ENCODE results near the gene SMYD3. TPM values are rescaled to one million over a fixed set of nuclear protein-coding genes. Genes with fewer than 3 reads are reported as not detected.

The SMYD3 gene
- total and polyA plus RNA-seq, 2 of the 13 experiments (the other 11 are each of a cell fraction or from before 2014, with no cell fraction given), result 27.7 to 35.8 TPM

DNA sequence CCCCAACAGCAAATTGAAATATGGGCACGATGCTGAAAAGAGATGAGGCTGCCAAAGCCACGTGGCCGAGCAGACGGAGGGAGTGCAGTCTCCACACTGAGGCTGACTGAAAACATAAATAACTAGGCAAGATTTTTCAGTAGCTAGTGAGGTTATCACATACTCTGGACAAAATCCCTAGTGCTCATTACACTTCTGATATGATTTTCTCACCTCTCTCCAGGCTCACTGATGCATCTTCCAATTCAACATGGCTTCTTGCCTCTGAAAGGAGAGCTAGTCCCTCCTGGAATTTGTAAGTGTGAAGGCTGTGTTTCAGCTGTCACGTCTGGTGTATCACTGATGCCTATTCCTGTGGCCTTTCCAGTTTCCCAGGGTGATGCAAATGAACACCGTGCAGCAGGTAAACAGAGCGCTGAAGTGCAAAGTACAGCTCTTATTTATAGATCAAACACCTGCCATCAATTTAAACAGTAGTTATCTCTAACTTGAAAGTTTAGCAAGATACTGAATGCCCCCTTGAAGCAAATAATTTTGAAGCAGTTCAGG, 696.2 kb downstream of the SMYD3 start (continued):
- TF ChIP-seq, protein P1, sequence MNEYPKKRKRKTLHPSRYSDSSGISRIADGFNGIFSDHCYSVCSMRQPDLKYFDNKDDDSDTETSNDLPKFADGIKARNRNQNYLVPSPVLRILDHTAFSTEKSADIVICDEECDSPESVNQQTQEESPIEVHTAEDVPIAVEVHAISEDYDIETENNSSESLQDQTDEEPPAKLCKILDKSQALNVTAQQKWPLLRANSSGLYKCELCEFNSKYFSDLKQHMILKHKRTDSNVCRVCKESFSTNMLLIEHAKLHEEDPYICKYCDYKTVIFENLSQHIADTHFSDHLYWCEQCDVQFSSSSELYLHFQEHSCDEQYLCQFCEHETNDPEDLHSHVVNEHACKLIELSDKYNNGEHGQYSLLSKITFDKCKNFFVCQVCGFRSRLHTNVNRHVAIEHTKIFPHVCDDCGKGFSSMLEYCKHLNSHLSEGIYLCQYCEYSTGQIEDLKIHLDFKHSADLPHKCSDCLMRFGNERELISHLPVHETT (CRISPR knock-in tag; conservative IDR thresholded peaks at IDR 0.05), result no peak
- TF ChIP-seq MXI1 (IDR thresholded peaks at IDR 0.05; ENCODE audit: borderline replicate concordance, low read depth, low read length), result peak; percentile 15; the same call in 1 of the 3 replicates
- no peak for TF ChIP-seq ZBTB43 (CRISPR knock-in tag; conservative IDR thresholded peaks at IDR 0.05)
- no peak for TF ChIP-seq ZNF747 (CRISPR knock-in tag; IDR thresholded peaks at IDR 0.05; ENCODE audit: borderline replicate concordance)
- TF ChIP-seq TBX2 (CRISPR knock-in tag; IDR thresholded peaks at IDR 0.05; ENCODE audit: borderline replicate concordance), result peak; percentile 97
- TF ChIP-seq NFYB (CRISPR knock-in tag; IDR thresholded peaks at IDR 0.05), result no peak
- no peak for TF ChIP-seq ZNF724P (CRISPR knock-in tag; IDR thresholded peaks at IDR 0.05; ENCODE audit: borderline replicate concordance)
- peak; percentile 79 for TF ChIP-seq MIXL1 (CRISPR knock-in tag; IDR thresholded peaks at IDR 0.05)
- peak; percentile 57 for TF ChIP-seq FOSL2 (CRISPR knock-in tag; IDR thresholded peaks at IDR 0.05)
- peak; percentile 80; the same call in 1 of the 2 replicates for TF ChIP-seq NCOR1 (IDR thresholded peaks at IDR 0.05; ENCODE audit: borderline replicate concordance, low read length)
- TF ChIP-seq ZNF329 (CRISPR knock-in tag; IDR thresholded peaks at IDR 0.05; ENCODE audit: low read depth), result no peak
- no peak for TF ChIP-seq CCAR2 (optimal IDR thresholded peaks at IDR 0.05; ENCODE audit: low read depth, low read length)
- no peak for TF ChIP-seq ZNF572 (CRISPR knock-in tag; IDR thresholded peaks at IDR 0.05)
- TF ChIP-seq, protein P2, sequence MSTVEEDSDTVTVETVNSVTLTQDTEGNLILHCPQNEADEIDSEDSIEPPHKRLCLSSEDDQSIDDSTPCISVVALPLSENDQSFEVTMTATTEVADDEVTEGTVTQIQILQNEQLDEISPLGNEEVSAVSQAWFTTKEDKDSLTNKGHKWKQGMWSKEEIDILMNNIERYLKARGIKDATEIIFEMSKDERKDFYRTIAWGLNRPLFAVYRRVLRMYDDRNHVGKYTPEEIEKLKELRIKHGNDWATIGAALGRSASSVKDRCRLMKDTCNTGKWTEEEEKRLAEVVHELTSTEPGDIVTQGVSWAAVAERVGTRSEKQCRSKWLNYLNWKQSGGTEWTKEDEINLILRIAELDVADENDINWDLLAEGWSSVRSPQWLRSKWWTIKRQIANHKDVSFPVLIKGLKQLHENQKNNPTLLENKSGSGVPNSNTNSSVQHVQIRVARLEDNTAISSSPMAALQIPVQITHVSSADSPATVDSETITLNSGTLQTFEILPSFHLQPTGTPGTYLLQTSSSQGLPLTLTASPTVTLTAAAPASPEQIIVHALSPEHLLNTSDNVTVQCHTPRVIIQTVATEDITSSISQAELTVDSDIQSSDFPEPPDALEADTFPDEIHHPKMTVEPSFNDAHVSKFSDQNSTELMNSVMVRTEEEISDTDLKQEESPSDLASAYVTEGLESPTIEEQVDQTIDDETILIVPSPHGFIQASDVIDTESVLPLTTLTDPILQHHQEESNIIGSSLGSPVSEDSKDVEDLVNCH (CRISPR knock-in tag; IDR thresholded peaks at IDR 0.05), result no peak
- TF ChIP-seq KAT7 (CRISPR knock-in tag; IDR thresholded peaks at IDR 0.05; ENCODE audit: borderline replicate concordance), result 0 out of 2 replicates have a peak, but pooled peaks have one; percentile 33
- no peak for TF ChIP-seq SSRP1 (CRISPR knock-in tag; IDR thresholded peaks at IDR 0.05)
- peak; percentile 96 for TF ChIP-seq HNF4A (CRISPR knock-in tag; IDR thresholded peaks at IDR 0.05)
- TF ChIP-seq POLR2A (IDR thresholded peaks at IDR 0.05; ENCODE audit: insufficient read depth in 1 of 2, low read depth in 2 of 2, low read length in 2 of 2), result no peak
- TF ChIP-seq ZNF30 (CRISPR knock-in tag; IDR thresholded peaks at IDR 0.05), result no peak
- peak; percentile 74; the same call in 1 of the 2 replicates for TF ChIP-seq DPF2 (CRISPR knock-in tag; IDR thresholded peaks at IDR 0.05; ENCODE audit: borderline replicate concordance, low read depth)
- no peak for TF ChIP-seq RFX3 (CRISPR knock-in tag; IDR thresholded peaks at IDR 0.05)
- TF ChIP-seq, protein P3, sequence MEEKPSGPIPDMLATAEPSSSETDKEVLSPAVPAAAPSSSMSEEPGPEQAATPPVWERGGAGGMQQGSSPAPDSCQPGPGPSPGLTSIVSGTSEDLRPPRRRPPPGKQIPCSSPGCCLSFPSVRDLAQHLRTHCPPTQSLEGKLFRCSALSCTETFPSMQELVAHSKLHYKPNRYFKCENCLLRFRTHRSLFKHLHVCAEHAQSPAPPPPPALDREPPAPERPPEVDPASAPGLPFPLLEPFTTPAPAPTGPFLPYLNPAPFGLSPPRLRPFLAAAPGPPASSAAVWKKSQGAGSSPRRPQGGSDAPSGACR (CRISPR knock-in tag; IDR thresholded peaks at IDR 0.05), result peak; percentile 78; the same call in 1 of the 2 replicates
- TF ChIP-seq JUNB (CRISPR knock-in tag; IDR thresholded peaks at IDR 0.05; ENCODE audit: borderline replicate concordance), result peak; percentile 13; the same call in 1 of the 2 replicates
- no peak for TF ChIP-seq EHMT2 (IDR thresholded peaks at IDR 0.05; ENCODE audit: borderline replicate concordance, low read depth, low read length)
- TF ChIP-seq, protein P4, sequence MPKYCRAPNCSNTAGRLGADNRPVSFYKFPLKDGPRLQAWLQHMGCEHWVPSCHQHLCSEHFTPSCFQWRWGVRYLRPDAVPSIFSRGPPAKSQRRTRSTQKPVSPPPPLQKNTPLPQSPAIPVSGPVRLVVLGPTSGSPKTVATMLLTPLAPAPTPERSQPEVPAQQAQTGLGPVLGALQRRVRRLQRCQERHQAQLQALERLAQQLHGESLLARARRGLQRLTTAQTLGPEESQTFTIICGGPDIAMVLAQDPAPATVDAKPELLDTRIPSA (CRISPR knock-in tag; IDR thresholded peaks at IDR 0.05; ENCODE audit: borderline replicate concordance), result no peak
- no peak for TF ChIP-seq FLYWCH1 (CRISPR knock-in tag; IDR thresholded peaks at IDR 0.05)
- no peak for TF ChIP-seq ZNF430 (CRISPR knock-in tag; IDR thresholded peaks at IDR 0.05)
